ENCODE measurements around the gene DCHS2.

GRCh38 chr4:154465085-154465484 is 26.5 kb downstream of the DCHS2 start:
- TF ChIP-seq CTCF (IDR thresholded peaks at IDR 0.05; ENCODE audit: borderline replicate concordance, extremely low read depth, low read length, poor library complexity, severe bottlenecking), result no peak
- TF ChIP-seq EZH2 (IDR thresholded peaks at IDR 0.05; ENCODE audit: borderline replicate concordance, low read depth, low read length, severe bottlenecking), result no peak
